WTC11 (cell line): ENCODE measurements around the gene SLC4A1AP. TPM values are rescaled to one million over a fixed set of nuclear protein-coding genes. Genes with fewer than 3 reads are reported as not detected.

Experiments used
- ATAC-seq: fragments of 200-7000 bp; cut with Tn5 transposase; 2 replicates; pipeline ENCODE4 v1.10.0; 2021; ENCODE audit warnings: mild to moderate bottlenecking, moderate library complexity
- CTCF ChIA-PET: fragments of 300-600 bp; sonication (Branson Sonifier 250); formaldehyde crosslinking; loops from one replicate; lab custom pipeline; 2021; ENCODE audit warnings: antibody characterized with exemption; lab: Charles Lee
- POLR2A ChIA-PET: fragments of 350-600 bp; sonication (Branson Sonifier 250); formaldehyde crosslinking; loops from one replicate; lab custom pipeline; 2021; ENCODE audit warnings: antibody characterized with exemption; lab: Charles Lee
- DNase-seq: peaks from one replicate; pipeline ENCODE4 v3.0.0; 2021; ENCODE audit warnings: low spot score
- H3K27ac Mint-ChIP-seq: 2 replicates; pipeline ENCODE4 v1.8.0; 2021; ENCODE audit warnings: mixed read lengths
- H3K27me3 Mint-ChIP-seq: 2 replicates; pipeline ENCODE4 v1.8.0; 2021; ENCODE audit warnings: low read depth, mild to moderate bottlenecking, moderate library complexity, mixed read lengths
- H3K36me3 Mint-ChIP-seq: 2 replicates; pipeline ENCODE4 v1.8.0; 2021; ENCODE audit warnings: mixed read lengths
- H3K4me1 Mint-ChIP-seq: 2 replicates; pipeline ENCODE4 v1.8.0; 2022; ENCODE audit warnings: mixed read lengths
- H3K4me3 Mint-ChIP-seq: 2 replicates; pipeline ENCODE4 v1.8.0; 2021; ENCODE audit warnings: mild to moderate bottlenecking, moderate library complexity, mixed read lengths
- H3K9me3 Mint-ChIP-seq: 2 replicates; pipeline ENCODE4 v1.8.0; 2021; ENCODE audit warnings: mixed read lengths
- ESRRA ChIP-seq: sonication (generic); formaldehyde crosslinking; IDR thresholded peaks from 2 replicates; pipeline ENCODE4 v1.8.1; 2022; ENCODE audit warnings: mild to moderate bottlenecking, missing genetic modification reagents, borderline replicate concordance
- ETV6 ChIP-seq: sonication (generic); formaldehyde crosslinking; IDR thresholded peaks from 2 replicates; pipeline ENCODE4 v1.8.1; 2022; ENCODE audit warnings: mild to moderate bottlenecking, missing genetic modification reagents
- GTF2I ChIP-seq: fragments of 250-450 bp; sonication (Bioruptor Pico); conservative IDR thresholded peaks from 2 replicates; pipeline ENCODE4 v1.4.0; 2021; ENCODE audit warnings: mild to moderate bottlenecking
- TCF7 ChIP-seq: sonication (generic); formaldehyde crosslinking; IDR thresholded peaks from 2 replicates; pipeline ENCODE4 v1.8.0; 2022; ENCODE audit warnings: mild to moderate bottlenecking, low read depth, missing genetic modification reagents, moderate library complexity
- ZNF423 ChIP-seq: fragments of 250-450 bp; sonication (Bioruptor Pico); IDR thresholded peaks from 2 replicates; pipeline ENCODE4 v2.1.2; 2022; ENCODE audit warnings: mild to moderate bottlenecking, moderate library complexity
- ZNF671 ChIP-seq: fragments of 250-450 bp; sonication (Bioruptor Pico); IDR thresholded peaks from 2 replicates; pipeline ENCODE4 v1.8.0; 2021; ENCODE audit warnings: mild to moderate bottlenecking
- total RNA-seq: library from RNA; stranded (reverse); gene quantifications from 3 replicates; pipeline ENCODE4 v1.2.3, GENCODE V29; 2021
- TF ChIP-seq, protein P1 (sequence below): fragments of 250-450 bp; sonication (Bioruptor Pico); IDR thresholded peaks from 2 replicates; pipeline ENCODE4 v1.8.0; 2021; ENCODE audit warnings: mild to moderate bottlenecking
- TF ChIP-seq, protein P2 (sequence below): sonication (generic); formaldehyde crosslinking; IDR thresholded peaks from 2 replicates; pipeline ENCODE4 v1.8.0; 2023; ENCODE audit warnings: mild to moderate bottlenecking, missing genetic modification reagents
- TF ChIP-seq, protein P3 (sequence below): sonication (generic); formaldehyde crosslinking; IDR thresholded peaks from 2 replicates; pipeline ENCODE4 v1.8.1; 2022; ENCODE audit warnings: low read depth, mild to moderate bottlenecking, moderate library complexity, missing genetic modification reagents, borderline replicate concordance
- TF ChIP-seq, protein P4 (sequence below): sonication (generic); formaldehyde crosslinking; conservative IDR thresholded peaks from 2 replicates; pipeline ENCODE4 v1.8.1; 2022; ENCODE audit warnings: mild to moderate bottlenecking, missing genetic modification reagents
- TF ChIP-seq, protein P5 (sequence below): sonication (generic); formaldehyde crosslinking; IDR thresholded peaks from 2 replicates; pipeline ENCODE4 v1.8.1; 2022; ENCODE audit warnings: mild to moderate bottlenecking, moderate library complexity, missing genetic modification reagents
- TF ChIP-seq, protein P6 (sequence below): sonication (generic); formaldehyde crosslinking; IDR thresholded peaks from 2 replicates; pipeline ENCODE4 v1.8.1; 2022; ENCODE audit warnings: missing genetic modification reagents, borderline replicate concordance
- TF ChIP-seq, protein P7 (sequence below): sonication (generic); formaldehyde crosslinking; IDR thresholded peaks from 2 replicates; pipeline ENCODE4 v1.8.1; 2023; ENCODE audit warnings: mild to moderate bottlenecking, missing genetic modification reagents, moderate library complexity

Gene SLC4A1AP
- total RNA-seq, 1 experiment from 2014 or later: 20.1 TPM

DNA sequence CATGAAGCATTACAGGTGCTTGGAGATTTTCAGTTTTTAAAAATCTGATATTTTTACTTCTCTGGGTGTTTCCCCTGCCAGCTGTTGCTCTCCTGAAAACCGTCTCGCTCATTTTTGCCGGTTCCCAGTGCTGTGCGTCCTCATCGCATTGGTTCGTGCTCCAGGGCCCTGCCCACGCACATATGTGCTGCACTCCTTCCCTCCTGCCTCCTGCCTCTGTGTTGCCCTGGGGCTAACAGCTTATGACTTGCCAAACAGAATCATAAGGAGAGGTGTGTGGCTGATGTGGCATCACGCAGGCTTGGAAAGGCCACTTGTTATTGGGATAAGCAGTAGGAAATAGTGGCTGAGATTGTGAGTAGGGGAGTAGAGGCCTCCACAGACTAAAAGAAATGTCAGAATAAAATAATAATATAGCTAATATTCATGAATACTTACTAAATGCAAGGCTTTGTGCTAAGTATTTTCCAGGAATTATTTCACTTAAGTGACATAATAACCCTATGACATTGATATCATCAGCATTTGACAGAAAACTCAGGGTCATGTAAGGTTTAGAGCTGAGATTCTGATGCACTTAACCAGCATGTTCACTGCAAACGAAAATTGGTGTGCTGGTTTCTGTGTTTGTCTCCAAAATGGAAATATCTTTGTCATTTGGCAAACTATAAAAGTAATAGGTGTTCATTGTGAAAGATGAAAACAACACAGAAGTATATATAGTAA, 53.5 kb downstream of the SLC4A1AP start:
- H3K4me1 Mint-ChIP-seq: peaks cover 18% of the 10 kb centered on the region
- TF ChIP-seq, protein P1, sequence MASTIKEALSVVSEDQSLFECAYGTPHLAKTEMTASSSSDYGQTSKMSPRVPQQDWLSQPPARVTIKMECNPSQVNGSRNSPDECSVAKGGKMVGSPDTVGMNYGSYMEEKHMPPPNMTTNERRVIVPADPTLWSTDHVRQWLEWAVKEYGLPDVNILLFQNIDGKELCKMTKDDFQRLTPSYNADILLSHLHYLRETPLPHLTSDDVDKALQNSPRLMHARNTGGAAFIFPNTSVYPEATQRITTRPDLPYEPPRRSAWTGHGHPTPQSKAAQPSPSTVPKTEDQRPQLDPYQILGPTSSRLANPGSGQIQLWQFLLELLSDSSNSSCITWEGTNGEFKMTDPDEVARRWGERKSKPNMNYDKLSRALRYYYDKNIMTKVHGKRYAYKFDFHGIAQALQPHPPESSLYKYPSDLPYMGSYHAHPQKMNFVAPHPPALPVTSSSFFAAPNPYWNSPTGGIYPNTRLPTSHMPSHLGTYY (CRISPR knock-in tag): no peak
- no peak for TF ChIP-seq ETV6 (CRISPR knock-in tag)
- TF ChIP-seq ZNF671: no peak
- TF ChIP-seq, protein P2, sequence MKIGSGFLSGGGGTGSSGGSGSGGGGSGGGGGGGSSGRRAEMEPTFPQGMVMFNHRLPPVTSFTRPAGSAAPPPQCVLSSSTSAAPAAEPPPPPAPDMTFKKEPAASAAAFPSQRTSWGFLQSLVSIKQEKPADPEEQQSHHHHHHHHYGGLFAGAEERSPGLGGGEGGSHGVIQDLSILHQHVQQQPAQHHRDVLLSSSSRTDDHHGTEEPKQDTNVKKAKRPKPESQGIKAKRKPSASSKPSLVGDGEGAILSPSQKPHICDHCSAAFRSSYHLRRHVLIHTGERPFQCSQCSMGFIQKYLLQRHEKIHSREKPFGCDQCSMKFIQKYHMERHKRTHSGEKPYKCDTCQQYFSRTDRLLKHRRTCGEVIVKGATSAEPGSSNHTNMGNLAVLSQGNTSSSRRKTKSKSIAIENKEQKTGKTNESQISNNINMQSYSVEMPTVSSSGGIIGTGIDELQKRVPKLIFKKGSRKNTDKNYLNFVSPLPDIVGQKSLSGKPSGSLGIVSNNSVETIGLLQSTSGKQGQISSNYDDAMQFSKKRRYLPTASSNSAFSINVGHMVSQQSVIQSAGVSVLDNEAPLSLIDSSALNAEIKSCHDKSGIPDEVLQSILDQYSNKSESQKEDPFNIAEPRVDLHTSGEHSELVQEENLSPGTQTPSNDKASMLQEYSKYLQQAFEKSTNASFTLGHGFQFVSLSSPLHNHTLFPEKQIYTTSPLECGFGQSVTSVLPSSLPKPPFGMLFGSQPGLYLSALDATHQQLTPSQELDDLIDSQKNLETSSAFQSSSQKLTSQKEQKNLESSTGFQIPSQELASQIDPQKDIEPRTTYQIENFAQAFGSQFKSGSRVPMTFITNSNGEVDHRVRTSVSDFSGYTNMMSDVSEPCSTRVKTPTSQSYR (CRISPR knock-in tag): no peak
- TF ChIP-seq, protein P3, sequence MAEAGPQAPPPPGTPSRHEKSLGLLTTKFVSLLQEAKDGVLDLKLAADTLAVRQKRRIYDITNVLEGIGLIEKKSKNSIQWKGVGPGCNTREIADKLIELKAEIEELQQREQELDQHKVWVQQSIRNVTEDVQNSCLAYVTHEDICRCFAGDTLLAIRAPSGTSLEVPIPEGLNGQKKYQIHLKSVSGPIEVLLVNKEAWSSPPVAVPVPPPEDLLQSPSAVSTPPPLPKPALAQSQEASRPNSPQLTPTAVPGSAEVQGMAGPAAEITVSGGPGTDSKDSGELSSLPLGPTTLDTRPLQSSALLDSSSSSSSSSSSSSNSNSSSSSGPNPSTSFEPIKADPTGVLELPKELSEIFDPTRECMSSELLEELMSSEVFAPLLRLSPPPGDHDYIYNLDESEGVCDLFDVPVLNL: no peak
- H3K36me3 Mint-ChIP-seq: no peaks in the 10 kb centered on the region
- H3K27ac Mint-ChIP-seq: 0 out of 2 replicates have a peak overlapping the region, but pooled peaks have one; percentile 15
- H3K9me3 Mint-ChIP-seq: no peaks in the 10 kb centered on the region
- DNase-seq (no peak), ATAC-seq (peak; percentile 22)
- H3K27me3 Mint-ChIP-seq: peaks cover 17% of the 10 kb centered on the region
- H3K4me3 Mint-ChIP-seq: peak overlapping the region; percentile 76
- POLR2A ChIA-PET: interaction anchor here (0.7 to 1.6 kb wide), 6 partner anchors 11 to 173 kb away, joined by 3 to 10 read pairs (median 4); partner anchors contain the start of genes BABAM2 and RBKS
- CTCF ChIA-PET: interaction anchor here (0.6 to 3.6 kb wide), 6 partner anchors 13 to 850 kb away, joined by 3 to 16 read pairs (median 6); no protein-coding TSS in a partner anchor

DNA sequence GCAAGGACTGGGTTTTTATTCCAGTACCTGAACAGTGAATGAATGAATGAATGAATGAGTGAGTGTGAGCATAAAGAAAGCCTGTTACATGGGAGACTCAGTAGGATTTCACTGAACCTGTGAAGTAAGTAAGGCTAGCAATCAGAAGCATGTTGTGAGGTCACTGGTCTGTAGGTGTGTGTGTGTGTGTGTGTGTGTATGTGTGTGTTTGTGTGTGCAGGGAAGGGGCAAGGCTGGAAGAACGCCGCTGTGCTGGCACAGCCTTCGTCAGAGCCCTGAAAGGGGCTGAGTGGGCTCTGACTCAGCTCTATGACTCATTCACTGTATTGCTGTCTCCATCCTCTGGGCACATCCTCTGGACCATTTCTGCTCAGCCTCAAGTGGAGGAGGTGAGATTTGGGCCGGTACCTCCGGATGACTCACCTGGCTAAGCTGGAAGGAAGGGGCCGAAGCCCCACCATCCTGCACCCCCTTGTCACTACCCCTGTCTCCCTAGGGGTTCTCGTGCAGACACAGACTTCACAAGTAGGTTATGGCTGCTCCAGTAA, 56.4 kb downstream of the SLC4A1AP start:
- ChIA-PET CTCF (no interaction called here), POLR2A (no interaction called here)
- no peak for TF ChIP-seq TCF7 (CRISPR knock-in tag)
- TF ChIP-seq, protein P4, sequence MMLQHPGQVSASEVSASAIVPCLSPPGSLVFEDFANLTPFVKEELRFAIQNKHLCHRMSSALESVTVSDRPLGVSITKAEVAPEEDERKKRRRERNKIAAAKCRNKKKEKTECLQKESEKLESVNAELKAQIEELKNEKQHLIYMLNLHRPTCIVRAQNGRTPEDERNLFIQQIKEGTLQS (CRISPR knock-in tag): no peak
- TF ChIP-seq, protein P1 (CRISPR knock-in tag): no peak
- TF ChIP-seq, protein P5, sequence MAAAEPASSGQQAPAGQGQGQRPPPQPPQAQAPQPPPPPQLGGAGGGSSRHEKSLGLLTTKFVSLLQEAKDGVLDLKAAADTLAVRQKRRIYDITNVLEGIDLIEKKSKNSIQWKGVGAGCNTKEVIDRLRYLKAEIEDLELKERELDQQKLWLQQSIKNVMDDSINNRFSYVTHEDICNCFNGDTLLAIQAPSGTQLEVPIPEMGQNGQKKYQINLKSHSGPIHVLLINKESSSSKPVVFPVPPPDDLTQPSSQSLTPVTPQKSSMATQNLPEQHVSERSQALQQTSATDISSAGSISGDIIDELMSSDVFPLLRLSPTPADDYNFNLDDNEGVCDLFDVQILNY (CRISPR knock-in tag): no peak
- TF ChIP-seq GTF2I (CRISPR knock-in tag): no peak
- TF ChIP-seq, protein P6, sequence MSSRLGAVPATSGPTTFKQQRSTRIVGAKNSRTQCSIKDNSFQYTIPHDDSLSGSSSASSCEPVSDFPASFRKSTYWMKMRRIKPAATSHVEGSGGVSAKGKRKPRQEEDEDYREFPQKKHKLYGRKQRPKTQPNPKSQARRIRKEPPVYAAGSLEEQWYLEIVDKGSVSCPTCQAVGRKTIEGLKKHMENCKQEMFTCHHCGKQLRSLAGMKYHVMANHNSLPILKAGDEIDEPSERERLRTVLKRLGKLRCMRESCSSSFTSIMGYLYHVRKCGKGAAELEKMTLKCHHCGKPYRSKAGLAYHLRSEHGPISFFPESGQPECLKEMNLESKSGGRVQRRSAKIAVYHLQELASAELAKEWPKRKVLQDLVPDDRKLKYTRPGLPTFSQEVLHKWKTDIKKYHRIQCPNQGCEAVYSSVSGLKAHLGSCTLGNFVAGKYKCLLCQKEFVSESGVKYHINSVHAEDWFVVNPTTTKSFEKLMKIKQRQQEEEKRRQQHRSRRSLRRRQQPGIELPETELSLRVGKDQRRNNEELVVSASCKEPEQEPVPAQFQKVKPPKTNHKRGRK (CRISPR knock-in tag): no peak
- TF ChIP-seq, protein P7, sequence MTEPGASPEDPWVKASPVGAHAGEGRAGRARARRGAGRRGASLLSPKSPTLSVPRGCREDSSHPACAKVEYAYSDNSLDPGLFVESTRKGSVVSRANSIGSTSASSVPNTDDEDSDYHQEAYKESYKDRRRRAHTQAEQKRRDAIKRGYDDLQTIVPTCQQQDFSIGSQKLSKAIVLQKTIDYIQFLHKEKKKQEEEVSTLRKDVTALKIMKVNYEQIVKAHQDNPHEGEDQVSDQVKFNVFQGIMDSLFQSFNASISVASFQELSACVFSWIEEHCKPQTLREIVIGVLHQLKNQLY: no peak
- no peak for TF ChIP-seq ESRRA
- no peak for TF ChIP-seq ZNF423 (CRISPR knock-in tag)
- no peaks in the 10 kb centered on the region for H3K36me3 Mint-ChIP-seq
- DNase-seq (no peak), ATAC-seq (no peak)
- peaks cover 8% of the 10 kb centered on the region for H3K27me3 Mint-ChIP-seq
- peaks cover 25% of the 10 kb centered on the region for H3K4me1 Mint-ChIP-seq
- H3K27ac Mint-ChIP-seq: no peak overlapping the region
- H3K9me3 Mint-ChIP-seq: no peaks in the 10 kb centered on the region
- H3K4me3 Mint-ChIP-seq: no peak overlapping the region
